Mammary epithelial cell (primary cell): ENCODE results near the gene NFATC1.

Experiments used
- CTCF ChIP-seq, 2 donors: IDR thresholded peaks in 1 of 2; conservative IDR thresholded peaks in 1 of 2; 2 replicates each; pipeline ENCODE4 v1.5.1; 2011 to 2012; ENCODE audit warnings: inconsistent platforms in 2 of 2, low read length in 2 of 2, mild to moderate bottlenecking in 2 of 2, control low read depth in 1 of 2, low read depth in 1 of 2; ENCODE audit not compliant: insufficient read depth in 1 of 2; ENCODE audit errors: extremely low read depth in 1 of 2
- EZH2 ChIP-seq: IDR thresholded peaks from 2 replicates; pipeline ENCODE4 v1.6.1; 2012; ENCODE audit warnings: low read length, inconsistent platforms, borderline replicate concordance

- TF ChIP-seq CTCF (conservative IDR thresholded peaks at IDR 0.05 in 1 of 2, IDR thresholded peaks at IDR 0.05 in 1 of 2; ENCODE audit: extremely low read depth in 1 of 2, insufficient read depth in 1 of 2, low read depth in 1 of 2, low read length in 2 of 2): no peak
- TF ChIP-seq EZH2: no peak
Observed at GRCh38 chr18:79424880-79425568, 29.3 kb downstream of the NFATC1 start.
